ENCODE measurements around the gene ELK3.

ELK3 gene

DNA sequence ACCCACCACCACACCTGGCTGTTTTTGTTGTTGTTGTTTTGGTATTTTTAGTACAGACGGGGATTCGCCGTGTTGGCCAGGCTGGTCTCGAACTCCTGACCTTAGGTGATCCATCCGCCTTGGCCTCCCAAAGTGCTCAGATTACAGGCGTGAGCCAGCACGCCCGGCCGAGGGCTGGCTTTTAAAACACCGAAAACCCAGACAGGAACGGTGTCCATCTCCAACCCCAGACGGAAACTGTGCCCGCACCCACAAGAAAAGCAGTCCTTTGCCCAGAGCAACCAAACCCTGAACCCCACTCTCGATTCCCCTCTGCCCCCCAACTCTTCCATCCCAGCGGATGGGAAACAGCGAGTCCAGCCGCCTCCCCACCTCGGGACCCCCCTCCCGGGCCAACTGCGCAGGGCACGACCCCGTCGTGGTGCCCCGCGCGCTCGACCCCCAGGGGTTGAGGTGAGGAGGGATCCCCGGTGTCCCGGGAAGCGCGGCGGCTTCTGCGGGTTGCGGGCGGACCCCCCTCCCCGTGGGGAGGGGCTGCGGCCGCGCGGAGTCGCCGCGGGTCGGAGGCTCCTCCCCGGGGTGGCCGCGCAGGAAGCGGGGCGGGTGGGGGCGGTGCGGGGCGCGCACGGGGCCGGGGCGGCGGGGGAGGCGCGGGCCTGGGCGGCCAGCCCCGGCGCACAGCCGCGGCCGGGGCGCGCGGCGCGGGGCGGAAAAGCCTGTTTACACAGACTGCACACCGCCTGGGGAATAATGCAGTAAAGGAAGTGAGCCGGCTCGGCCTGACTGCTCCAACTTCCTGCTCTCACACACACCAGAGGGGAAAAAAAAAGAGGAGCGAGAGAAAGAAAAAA lies at the start of gene ELK3:
TSS of gene ELK3 (plus strand) at position 651 of the 851 bp plus-strand sequence.
- peak; percentile 67 for DNase-seq

DNA sequence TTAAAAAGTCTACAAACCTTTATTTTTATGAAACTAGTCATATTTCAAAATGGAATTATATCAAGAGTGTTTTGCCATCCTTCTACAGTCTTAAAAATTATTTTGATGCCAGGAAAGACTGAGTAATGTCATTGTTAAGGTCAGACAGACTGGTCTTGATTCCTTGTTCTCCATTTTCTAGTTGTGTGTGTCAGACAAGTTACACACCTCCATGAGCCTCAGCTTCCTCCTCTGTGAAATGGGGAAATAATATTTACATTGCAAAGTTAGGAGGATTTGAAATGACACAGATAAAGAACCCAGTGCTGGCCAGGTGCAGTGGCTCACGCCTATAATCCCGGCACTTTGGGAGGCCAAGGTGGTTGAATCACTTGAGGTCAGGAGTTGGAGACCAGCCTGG lies 47.4 kb upstream of the ELK3 start:
- no peak for DNase-seq

DNA sequence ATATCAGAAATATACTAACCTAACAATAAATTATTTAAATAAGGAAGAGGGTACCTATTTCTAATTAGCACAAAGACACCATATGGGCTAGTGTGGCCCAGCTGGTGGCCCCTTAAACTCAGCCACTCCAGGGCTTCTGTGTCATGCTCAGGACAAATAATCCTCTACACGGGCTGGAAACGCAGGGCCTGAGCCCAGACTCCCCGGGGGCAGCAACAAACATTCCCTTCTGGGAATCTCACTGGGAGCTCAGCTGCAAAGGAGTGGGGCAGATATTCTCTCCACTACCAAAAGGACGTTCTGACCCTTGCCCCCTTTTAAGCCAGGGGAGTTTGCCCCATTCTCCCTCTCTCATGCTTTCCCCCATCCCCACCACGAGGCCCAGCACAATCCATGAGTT lies 43.7 kb upstream of the ELK3 start:
- no peak for DNase-seq

DNA sequence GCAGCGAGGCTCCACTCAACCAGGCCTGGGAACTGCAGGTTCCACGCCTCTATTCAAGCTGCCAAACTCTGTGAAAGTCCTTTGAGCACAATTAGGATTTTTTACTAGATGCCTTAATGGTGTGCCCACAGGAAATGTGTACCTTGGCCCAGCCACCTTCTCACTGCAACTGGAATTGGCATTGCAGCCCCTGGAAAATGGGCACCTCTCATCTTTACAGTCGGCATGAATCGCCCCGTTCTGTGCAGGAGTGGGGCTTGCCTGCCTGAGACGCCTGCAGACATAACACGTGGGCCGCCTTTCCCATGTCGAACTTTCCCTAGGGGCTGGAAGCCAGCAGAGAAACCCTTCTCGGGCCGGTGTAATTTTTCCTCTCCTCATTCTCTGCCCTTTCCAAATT lies 42.0 kb upstream of the ELK3 start:
- no peak for DNase-seq

DNA sequence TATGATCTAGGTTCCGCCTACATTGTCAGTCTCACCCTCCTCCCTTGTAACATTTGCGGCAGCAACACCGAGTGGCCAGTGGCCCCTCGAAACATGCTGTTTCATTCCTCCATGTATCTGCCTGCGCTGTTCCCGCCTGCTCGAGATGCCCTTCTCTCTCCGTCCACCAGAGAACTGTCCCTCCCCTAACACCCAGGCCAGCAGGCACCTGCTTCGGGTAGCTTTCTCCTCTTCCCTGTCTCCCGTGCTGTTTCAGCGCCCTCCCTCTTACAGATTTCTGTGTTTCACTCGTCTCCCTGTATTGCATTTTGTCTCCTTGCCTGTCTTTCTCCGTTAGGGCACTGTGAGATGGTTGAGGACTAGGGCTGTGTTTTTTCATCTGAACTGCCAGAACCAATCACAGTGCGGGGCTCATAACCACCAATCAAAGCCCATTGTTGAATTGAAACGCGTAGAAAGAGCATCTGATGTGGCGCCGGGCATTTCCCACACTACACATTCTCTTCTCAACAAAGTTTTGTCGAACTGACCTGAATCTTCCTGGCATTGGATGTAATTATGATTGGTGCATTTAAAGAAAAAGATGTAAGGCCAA lies 40.9 kb upstream of the ELK3 start:
- no peak for DNase-seq

DNA sequence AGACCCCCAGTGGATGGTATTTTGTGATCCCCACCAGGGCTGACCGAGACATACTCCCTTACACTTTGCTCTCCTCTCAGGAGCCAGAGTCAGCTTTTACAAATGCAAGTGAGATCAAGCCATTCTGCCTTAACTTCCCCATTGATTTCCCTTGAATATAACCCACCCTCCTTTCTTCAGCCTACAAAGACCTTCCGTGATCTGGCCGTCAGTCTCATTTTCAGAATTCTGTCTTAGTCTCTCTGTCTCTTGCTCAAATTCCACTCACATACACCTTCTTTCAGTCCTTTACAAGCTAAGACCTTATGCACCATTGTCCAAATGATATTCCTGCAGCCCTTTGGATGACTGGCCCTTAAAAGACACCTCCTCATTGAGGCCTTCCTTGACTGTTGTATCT lies 39.0 kb upstream of the ELK3 start:
- no peak for DNase-seq

DNA sequence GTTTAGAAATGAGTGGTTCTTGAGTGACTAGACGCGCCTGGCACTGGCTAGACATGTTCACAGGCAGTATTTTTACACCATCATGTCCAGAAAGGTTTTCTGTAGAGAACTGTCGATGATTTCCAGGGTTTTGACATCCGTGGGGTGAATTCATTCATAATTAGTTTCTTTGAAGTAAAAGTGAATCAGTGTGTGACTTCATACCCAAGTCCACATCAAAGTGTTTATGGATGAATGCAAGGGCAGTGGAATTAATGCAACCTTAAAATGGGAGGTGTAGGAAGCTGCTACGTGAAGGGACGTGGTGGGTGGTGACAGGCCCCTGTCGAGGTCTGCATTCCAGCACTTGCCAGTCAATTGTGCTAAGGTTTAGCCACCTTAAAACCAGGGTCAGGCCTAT lies 38.4 kb upstream of the ELK3 start:
- DNase-seq, result no peak

DNA sequence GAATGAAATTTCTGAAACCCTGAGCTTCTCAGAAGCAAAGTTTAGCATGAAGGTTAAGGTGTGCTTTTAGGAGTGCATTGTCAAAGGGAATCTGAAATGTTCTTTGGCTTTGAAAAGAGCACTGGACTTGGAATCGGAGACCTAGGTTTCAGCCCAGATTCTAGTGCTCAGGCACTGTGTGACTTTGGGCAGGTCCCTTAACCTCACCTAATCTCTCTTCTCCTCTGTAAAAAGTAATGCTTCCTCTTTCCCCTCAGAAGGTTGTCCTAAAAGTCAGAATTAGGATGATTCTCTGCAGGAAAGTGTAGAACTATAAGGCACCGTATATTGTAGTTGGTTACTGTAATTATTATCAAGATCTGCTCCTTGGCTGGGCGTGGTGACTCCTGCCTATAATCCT lies 38.0 kb upstream of the ELK3 start:
- no peak for DNase-seq

DNA sequence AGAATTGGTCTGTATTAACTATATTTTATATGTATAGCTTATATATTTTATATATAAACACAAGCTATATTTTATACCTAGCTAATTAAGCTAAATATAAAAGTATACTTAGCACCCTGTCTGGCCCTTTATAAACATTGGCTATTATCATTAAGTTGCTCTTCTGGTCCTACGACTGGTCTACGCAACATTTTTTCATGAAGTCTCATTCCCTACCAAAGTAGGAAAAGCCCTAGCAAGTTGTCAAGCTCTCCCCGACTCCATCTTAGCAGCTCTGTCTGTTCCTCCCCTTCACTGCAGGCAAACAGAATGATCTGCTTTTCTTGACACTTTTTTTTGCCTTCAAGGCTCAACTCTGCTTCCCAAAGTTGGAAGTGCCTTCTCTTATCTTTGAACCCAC lies 36.7 kb upstream of the ELK3 start:
- no peak for DNase-seq

DNA sequence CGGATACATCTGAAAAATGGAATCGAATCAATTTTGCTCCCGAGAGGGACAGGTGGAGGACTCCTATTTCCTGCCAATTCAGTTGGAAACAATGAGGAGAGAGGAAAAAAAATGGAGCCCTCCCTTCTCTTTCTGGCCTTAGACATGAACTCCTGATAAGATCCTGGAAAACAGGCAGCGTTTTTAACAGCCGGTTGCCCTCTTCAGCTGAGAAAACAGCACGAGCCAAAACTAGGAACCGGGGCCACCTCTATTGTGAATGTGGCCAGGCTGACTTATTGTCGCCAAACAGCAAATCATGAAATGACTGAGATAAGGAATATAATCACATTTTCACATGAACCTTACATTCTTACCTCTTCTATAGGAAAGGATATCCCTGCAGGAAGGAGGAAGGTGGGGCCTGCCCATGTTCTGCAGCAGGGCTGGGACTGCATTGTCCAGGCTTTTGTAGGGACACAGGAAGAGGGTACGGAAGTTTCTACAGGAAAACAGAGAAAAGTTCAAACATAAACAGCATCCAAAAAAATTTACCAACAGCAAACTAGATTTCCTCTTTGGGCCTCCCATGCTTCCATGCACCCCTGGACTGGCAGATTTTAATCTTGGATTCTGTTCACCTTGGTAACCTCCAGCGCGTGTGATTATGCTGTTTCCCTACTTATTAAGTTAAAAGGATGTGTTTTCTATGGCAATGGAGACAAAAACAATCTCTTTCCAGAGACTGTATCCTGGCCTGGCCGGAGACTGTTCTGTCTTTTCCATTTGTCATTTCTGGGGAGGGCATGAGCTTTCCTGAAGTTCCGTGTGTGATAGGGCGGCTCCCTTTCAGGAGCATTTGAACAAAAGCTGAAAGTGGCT lies 29.0 kb upstream of the ELK3 start:
- no peak for DNase-seq

DNA sequence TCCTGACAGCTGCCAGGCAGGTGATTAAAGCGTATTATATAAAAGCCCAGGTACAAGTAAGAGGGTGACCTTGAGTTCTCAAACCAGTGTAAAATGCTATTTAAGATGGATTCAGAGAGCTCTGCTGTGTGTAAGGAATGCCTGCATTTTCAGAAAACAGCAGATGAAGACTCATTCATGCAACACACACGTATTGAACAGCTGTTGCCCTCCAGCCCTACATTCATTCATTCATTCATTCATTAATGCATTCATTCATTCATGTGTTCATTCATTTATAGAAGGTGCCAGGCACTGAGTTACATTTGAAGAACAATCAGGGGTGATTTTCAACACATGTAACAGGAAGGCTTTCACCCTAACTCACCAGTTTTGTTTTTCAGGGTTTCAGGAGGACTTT lies 27.4 kb upstream of the ELK3 start:
- DNase-seq, result no peak

DNA sequence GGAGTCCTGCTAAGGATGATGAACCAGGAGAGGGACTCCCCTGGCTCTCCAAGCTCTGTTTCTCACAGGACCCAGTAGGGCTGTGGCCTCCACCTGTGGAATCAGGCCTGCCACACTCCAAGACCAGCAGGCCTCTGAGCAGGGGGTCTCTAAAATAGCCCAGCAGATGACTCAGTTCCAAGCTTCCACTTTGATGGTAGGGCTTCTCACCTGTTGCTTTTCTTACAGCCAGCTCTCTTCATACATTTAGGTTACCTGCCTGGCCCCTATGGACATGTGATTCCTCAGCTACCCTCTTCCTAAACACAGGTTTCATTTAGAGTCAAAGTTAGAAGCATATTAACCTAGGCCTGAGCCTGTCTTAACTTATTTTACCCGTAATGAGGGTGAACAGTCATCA lies 26.7 kb upstream of the ELK3 start:
- DNase-seq, result no peak

DNA sequence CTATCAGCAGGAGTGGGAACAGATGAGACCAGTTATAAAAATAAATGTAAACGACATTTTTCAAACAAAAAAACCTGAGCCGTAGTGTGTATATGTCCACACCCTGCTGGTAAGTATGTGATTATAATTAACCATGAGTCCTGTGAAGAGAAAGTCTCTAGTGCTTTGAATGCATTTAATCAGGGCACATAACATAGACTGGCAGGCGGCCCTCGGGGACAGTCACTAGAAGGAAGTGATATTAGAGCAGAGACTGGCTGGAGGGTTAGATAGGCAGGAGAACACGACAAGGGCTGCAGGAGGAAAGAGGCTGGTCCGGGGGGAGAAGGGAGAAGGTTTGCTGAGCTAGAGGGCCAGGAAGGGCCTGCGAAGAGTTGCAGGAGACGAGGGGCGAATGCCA lies 23.8 kb upstream of the ELK3 start:
- no peak for DNase-seq

DNA sequence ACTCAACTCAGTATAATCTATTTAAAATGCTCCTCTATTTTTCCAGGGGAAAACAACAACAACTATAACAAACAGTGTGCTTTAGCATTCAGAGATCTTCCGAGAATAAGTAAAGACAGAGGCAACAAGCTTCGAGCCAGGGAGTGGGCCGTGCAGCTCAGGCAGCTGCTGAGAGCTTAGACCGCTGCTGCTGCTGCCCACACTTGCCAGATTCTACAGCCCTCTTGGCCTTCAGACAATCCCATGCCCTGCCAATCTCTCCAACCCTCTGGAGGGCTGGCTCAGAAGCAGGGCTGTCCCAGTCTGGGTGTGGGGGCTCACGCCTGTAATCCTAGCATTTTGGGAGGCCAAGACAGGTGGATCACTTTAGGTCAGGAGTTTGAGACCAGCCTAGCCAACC lies 23.4 kb upstream of the ELK3 start:
- DNase-seq, result no peak

DNA sequence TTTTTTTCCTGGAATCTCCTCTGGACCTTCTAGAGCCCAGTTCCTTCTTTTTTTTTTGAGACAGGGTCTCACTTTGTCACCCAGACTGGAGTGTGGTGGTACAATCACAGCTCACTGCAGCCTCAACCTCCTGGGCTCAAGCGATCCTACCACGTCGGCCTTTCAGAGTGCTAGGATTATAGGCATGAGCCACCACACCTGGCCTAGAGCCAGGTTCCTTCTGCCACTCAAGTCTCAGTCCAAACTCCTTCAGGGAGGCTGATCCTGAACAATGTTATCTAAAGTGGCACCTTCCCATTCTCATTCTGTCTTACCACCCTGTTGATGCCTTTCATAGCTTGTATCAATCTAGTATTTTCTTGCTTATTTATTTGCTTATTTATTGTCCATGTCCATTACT lies 22.3 kb upstream of the ELK3 start:
- DNase-seq, result no peak

DNA sequence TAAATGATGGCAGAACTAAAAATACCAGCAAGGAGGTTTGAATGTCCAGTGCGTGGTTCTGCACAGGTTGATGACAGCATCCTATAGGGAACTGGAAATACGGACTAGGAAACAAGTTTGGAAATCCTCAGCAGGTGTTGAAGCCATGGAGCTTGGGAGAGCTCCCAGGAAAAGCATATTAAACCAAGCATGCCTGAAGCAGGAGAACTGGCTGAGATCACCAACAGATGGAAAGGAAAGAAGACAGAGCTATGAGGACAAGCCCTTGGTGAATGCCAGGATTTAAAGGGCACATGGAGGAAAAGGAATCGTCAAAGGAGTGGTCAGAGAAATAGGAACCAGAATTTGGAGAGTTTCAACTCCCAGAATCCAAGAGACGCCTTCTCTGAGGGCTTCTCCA lies 21.2 kb upstream of the ELK3 start:
- no peak for DNase-seq

DNA sequence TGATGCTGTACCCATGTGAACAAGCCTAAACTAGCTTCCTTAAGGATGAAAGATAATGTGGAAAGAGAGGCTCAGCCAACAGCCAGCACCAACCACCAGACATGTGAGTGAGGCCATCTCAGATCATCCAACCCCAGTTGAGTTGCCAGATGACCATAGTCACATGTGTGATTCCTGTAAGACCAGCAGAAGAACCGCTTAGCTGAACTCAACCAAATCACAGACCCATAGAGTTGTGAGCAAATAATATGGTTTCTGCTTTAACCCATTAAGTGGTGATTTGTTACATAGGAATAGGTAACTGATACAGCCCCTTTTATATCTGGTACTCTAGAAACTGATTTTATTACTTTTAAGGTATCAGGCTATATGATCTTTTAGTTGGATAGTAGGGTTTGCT lies 17.6 kb upstream of the ELK3 start:
- DNase-seq, result no peak

DNA sequence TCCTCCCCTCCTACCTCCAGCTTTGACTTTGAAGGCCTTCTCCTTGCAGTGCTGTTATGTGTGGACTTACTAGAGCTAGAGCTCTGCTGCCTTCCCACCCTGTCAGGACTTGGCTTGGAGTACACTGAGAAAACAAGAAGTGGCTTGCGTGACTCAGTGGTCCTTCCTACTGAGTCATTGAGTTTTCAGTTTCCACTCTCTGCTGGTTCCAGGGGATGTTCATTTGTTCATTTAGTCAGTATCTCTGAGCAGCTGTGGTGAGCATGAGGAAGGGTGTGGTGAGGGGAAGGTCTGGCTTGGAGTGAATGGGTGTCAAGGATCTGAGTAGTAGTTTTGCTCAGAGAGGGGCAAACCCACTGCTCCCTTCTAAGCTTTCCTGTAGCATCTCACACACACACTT lies 17.2 kb upstream of the ELK3 start:
- peak; percentile 26 for DNase-seq

DNA sequence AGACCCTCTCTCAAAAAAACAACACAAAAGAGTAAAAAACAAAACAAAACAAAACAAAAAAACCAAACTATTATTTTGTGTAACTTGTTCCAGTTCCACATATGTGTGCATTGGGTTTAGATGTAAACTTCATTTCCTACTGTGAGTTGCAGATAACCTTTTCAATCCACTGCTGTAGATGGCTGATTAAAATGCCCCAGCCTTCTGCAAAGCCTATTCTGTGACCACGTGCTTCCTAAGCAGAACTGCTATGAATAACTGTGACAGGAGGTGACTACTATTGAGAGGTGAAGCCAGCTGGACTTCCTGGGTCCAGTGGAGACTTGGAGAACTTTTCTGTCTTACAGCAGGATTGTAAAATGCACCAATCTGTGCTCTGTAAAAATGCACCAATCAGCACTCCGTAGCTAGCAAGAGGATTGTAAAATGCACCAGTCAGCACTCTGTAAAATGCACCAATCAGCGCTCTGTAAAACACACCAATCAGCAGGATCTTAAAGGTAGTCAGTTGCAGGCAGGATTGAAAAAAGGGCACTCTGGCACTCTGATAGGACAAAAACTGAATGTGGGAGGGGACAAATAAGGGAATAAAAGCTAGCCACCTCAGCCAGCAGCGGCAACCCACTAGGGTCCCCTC lies 10.3 kb upstream of the ELK3 start:
- DNase-seq, result no peak

DNA sequence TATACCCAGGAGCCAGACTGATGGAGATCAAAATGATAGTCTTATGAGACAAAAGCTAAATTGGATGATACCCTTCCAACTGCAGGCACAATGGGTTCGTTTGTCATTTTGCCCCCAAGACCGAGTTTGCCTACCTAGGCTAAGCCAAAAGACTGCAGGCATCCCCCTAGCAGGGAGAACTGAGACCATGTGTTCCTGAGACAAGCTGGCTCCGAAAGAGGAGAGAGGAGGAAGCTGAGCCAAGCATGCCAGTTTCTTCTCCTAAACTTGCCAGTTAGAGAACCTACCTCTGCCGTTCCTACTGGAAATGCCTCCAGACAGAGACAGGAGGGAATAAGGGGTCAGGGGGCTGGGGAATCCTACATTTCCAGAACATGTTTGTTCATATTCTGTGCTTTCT lies 8.3 kb upstream of the ELK3 start:
- DNase-seq, result no peak

DNA sequence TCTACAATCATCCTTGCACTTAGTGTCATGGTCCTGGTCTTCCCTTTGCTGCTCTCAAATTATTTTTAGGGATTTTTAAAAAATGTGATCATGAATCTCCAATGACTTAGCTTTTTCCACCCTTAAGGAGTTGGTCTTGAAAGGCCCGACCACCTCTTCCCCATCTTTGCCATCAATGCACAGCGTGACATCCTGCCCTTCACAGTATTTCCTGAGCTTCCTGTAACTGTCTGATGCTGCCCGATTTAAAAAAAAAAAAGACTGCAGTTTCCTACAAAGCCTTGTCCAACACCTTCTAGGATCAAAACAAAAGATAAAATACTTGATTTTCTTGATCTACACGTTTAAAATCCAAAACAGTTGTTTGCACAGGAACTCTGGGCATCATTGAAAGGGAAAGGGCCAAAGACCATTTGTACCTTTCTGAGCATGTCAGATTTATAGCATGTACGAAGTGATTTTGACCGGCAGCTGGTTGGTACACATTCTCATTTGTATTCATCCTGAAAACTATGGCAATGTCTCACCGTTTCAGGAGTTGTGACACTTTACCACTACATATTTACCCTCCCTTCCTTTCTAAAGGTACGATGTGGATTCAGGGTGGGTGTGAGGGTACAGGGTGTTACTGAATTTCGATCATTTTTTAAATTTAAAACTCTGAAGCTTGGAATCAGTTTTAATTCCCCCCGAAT lies 7.4 kb upstream of the ELK3 start:
- DNase-seq, result no peak

DNA sequence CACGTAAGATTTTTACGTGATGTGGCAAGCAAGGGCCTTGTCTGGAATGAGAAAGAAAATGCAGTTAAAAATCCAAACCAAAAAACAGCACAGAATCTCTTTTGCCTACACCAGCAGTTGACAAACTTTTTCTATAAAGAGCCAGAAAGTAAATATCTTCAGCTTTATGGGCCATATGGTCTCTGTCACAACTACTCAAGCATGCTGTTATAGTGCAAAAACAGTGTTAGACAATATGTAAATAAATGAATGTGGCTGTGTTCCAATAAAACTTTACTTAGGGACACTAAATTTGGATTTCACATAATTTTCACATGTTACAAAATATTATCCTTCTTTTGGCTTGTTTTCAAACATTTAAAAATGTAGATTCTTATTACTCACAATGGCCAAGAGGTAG lies 6.2 kb upstream of the ELK3 start:
- no peak for DNase-seq

DNA sequence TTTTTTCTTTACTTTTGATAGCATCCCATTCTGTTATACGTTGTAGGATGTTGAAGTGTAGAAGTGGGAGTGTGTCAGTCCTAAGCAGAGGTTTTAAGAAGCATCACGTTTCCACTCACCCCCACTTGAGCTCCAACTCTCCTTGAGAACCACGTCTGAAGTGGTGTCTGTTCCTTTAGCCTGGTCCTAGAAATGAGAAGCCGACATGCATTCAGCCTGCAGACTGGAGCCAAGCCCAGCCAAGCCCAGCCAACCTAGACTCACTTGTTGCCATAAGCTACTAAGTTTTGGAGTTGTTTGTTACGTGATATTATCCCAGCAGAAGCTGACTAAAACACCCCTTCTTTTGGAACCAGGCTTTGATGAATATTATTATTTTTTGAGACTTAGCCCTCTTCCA lies 4.4 kb upstream of the ELK3 start:
- no peak for DNase-seq

Data from CD4-positive, alpha-beta T cell treated with Interleukin-21 for 1 hour (primary cell).